Measurements from ENCODE around the gene SLPI. TPM values are rescaled to one million over a fixed set of nuclear protein-coding genes. Genes with fewer than 3 reads are reported as not detected.

SLPI gene
- total RNA-seq, 1 experiment from 2014 or later, result not detected

DNA sequence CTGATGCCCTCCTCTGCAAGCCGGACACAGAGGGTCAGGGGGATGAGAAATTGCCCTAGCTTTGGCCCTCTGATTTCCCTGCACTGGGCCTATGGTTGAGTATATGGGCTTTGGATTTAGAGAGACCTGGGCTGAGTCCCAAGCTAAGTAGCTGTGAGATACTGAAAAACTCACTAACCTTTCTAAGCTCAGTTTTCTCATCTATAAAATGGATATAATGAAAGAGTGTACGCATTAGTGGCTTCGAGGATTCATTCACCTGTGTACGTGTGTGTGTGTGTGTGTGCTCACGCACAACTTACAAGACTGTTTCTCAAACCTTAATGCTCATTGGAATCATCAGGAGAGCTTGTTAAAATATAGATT is 39.6 kb upstream of the SLPI start:
- Histone ChIP-seq H3K9ac (ENCODE audit: low read length) (no peak overlapping the region), H3K27ac (ENCODE audit: low read length) (no peak overlapping the region), H2AFZ (ENCODE audit: low read length) (no peak overlapping the region), H3K36me3 (ENCODE audit: insufficient read depth, low read length) (no peaks in the 10 kb centered on the region), H3K4me3 (ENCODE audit: low read length) (no peak overlapping the region), H3K79me2 (ENCODE audit: low read length) (no peaks in the 10 kb centered on the region), H4K20me1 (ENCODE audit: insufficient read depth, low read depth, low read length) (0 out of 2 replicates have a peak, but pooled peaks cover 4% of the 10 kb centered on the region), H3K4me1 (ENCODE audit: low read length) (no peaks in the 10 kb centered on the region), H3K9me2 (replicated peaks; ENCODE audit: insufficient read depth, low read length) (no peaks in the 10 kb centered on the region), H3K4me2 (ENCODE audit: low read depth, low read length, poor library complexity, severe bottlenecking) (no peak overlapping the region), H3K9me3 (ENCODE audit: low read length) (no peaks in the 10 kb centered on the region), H3K27me3 (ENCODE audit: low read length) (no peaks in the 10 kb centered on the region)
- no peak for DNase-seq

DNA sequence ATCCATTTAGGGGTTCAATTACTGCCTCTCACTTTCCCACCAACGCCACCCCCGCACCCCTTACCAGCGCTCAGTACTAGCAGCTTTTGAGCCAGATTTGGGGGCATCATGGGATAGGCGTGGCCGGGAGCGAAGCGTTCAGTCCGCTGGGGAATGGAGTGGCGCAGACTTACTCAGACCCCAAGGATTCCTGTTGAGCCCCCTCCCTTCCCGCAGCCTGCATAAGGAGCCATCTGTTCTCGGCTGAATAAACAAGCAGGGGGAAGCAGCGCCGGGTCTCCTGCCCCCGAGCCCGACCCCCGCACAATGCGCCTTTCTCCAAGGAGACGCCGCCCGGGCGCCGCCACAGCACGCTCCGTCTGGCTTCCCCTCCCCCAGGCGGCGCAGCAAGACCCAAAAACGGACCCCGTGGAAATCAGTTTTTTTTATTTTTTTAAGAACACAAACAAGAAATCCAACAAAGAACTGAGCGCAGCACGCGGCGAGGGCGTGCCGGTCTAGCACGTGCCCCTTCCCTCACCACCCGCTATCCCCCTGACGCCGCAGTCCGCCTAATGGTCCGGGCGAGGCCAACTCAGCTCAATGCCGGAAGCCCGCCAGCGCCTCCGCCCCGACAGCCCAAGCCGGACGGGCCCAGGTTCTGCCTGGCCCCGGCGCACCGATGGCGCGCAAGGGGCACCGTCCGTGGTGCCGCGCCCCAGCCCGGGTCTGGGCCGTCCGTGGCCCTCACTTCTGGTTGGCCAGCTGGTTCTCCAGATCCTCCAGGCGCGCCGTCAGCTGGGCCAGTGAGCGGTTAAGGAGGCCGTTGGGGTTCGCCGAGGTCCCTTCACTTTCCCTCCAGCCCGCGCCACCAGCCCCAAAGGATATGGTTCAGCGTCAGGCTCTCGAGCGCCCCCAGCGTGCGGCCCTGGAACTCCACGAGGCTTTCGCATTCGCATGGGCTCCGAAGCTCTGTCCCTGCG is 39.0 kb upstream of the SLPI start:
- no peaks in the 10 kb centered on the region for H3K27me3 ChIP-seq (ENCODE audit: low read length)
- no peak overlapping the region for H2AFZ ChIP-seq (ENCODE audit: low read length)
- H3K9me3 ChIP-seq (ENCODE audit: low read length), result no peaks in the 10 kb centered on the region
- H3K4me2 ChIP-seq (ENCODE audit: low read depth, low read length, poor library complexity, severe bottlenecking), result no peak overlapping the region
- no peaks in the 10 kb centered on the region for H3K79me2 ChIP-seq (ENCODE audit: low read length)
- 0 out of 2 replicates have a peak, but pooled peaks cover 4% of the 10 kb centered on the region for H4K20me1 ChIP-seq (ENCODE audit: insufficient read depth, low read depth, low read length)
- no peaks in the 10 kb centered on the region for H3K4me1 ChIP-seq (ENCODE audit: low read length)
- H3K9ac ChIP-seq (ENCODE audit: low read length), result no peak overlapping the region
- no peak overlapping the region for H3K27ac ChIP-seq (ENCODE audit: low read length)
- no peak overlapping the region for H3K4me3 ChIP-seq (ENCODE audit: low read length)
- H3K9me2 ChIP-seq (replicated peaks; ENCODE audit: insufficient read depth, low read length), result no peaks in the 10 kb centered on the region
- H3K36me3 ChIP-seq (ENCODE audit: insufficient read depth, low read length), result no peaks in the 10 kb centered on the region
- peak; percentile 76 for DNase-seq

DNA sequence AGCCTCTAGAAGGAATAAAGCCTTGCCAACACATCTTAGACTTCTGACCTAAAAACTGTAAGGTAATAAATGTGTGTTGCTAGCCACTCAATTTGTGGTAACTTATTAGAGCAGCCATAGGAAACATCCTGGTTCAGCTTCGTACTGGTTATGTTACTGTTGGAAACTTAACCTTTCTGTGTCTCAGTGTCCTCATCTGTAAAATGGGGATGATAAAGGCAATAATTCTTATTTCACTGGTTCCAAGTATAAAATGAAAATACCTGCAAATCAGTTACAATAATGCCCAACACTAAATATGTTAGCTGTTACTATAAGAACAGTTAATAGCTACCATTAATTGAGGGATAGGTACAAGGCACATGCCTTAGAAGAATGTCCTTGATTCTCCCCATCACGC is 38.0 kb upstream of the SLPI start:
- Histone ChIP-seq H3K4me2 (ENCODE audit: low read depth, low read length, poor library complexity, severe bottlenecking) (no peak overlapping the region), H3K4me3 (ENCODE audit: low read length) (no peak overlapping the region), H3K27ac (ENCODE audit: low read length) (no peak overlapping the region), H3K9me3 (ENCODE audit: low read length) (no peaks in the 10 kb centered on the region), H3K9me2 (replicated peaks; ENCODE audit: insufficient read depth, low read length) (no peaks in the 10 kb centered on the region), H2AFZ (ENCODE audit: low read length) (no peak overlapping the region), H3K9ac (ENCODE audit: low read length) (no peak overlapping the region), H3K36me3 (ENCODE audit: insufficient read depth, low read length) (no peaks in the 10 kb centered on the region), H3K4me1 (ENCODE audit: low read length) (peaks cover under 1% of the 10 kb centered on the region), H3K79me2 (ENCODE audit: low read length) (no peaks in the 10 kb centered on the region), H4K20me1 (ENCODE audit: insufficient read depth, low read depth, low read length) (0 out of 2 replicates have a peak, but pooled peaks cover 4% of the 10 kb centered on the region), H3K27me3 (ENCODE audit: low read length) (no peaks in the 10 kb centered on the region)
- DNase-seq, result no peak

DNA sequence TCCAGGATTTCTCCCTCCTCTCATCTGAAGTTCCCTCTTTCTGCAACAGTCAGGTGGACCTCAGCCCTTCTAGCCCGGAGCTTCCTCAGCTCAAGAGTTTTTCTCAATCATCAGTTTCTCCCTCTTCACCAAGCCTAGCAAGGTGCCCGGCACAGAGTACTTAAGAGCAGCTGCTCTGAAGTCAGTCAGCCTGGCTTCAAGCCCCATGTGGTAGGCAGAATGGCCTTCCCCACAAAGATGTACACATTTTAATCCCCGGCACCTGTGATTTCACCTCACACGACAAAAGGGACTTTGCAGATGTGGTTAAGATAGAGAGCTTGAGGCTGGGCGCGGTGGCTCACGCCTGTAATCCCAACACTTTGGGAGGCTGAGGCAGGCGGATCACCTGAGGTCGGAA is 37.2 kb upstream of the SLPI start:
- no peaks in the 10 kb centered on the region for H3K36me3 ChIP-seq (ENCODE audit: insufficient read depth, low read length)
- no peak overlapping the region for H3K4me3 ChIP-seq (ENCODE audit: low read length)
- H3K4me1 ChIP-seq (ENCODE audit: low read length), result peaks cover 4% of the 10 kb centered on the region
- H3K9ac ChIP-seq (ENCODE audit: low read length), result no peak overlapping the region
- no peak for DNase-seq
- H3K9me3 ChIP-seq (ENCODE audit: low read length), result no peaks in the 10 kb centered on the region
- H4K20me1 ChIP-seq (ENCODE audit: insufficient read depth, low read depth, low read length), result 0 out of 2 replicates have a peak, but pooled peaks cover 4% of the 10 kb centered on the region
- H3K9me2 ChIP-seq (replicated peaks; ENCODE audit: insufficient read depth, low read length), result no peaks in the 10 kb centered on the region
- no peak overlapping the region for H3K27ac ChIP-seq (ENCODE audit: low read length)
- no peaks in the 10 kb centered on the region for H3K79me2 ChIP-seq (ENCODE audit: low read length)
- no peak overlapping the region for H2AFZ ChIP-seq (ENCODE audit: low read length)
- no peak overlapping the region for H3K4me2 ChIP-seq (ENCODE audit: low read depth, low read length, poor library complexity, severe bottlenecking)
- H3K27me3 ChIP-seq (ENCODE audit: low read length), result no peaks in the 10 kb centered on the region

DNA sequence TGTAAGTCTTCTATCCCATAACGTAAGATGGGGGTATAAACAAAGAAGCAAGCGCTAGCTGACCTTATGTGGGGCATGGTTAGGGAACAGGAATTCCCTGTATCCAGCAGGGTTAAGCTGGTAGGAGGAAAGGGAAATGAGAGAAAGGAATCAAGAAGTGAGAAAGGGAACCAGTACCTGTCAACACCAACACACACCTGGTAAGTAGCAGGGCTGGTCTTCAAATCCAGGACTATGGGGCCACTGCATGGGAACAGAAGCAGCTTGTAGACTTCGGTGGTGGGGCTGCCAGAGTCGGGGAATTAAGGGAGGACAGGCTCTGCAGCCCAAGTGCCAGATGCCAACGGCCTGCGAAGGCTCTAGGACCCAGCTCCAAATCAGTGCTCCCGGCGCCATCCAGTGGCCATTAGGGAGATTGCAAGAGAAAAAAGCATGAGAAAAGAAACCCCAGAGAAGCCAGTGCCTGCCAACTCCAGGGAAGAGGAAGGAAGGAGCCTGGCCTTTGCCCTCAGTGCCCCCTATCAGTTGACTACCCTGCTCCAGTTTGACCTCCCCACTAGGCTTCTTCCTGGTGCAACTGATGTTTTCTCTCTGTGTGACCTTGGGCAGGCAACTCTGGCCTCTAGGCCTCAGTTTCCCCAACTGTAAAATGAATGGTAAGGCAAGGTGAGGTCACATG is 36.5 kb upstream of the SLPI start:
- DNase-seq, result peak; percentile 90
- Histone ChIP-seq H3K4me1 (ENCODE audit: low read length) (peaks cover 4% of the 10 kb centered on the region), H2AFZ (ENCODE audit: low read length) (no peak overlapping the region), H4K20me1 (ENCODE audit: insufficient read depth, low read depth, low read length) (0 out of 2 replicates have a peak, but pooled peaks cover 4% of the 10 kb centered on the region), H3K79me2 (ENCODE audit: low read length) (no peaks in the 10 kb centered on the region), H3K27ac (ENCODE audit: low read length) (no peak overlapping the region), H3K4me3 (ENCODE audit: low read length) (no peak overlapping the region), H3K4me2 (ENCODE audit: low read depth, low read length, poor library complexity, severe bottlenecking) (no peak overlapping the region), H3K27me3 (ENCODE audit: low read length) (no peaks in the 10 kb centered on the region), H3K36me3 (ENCODE audit: insufficient read depth, low read length) (no peaks in the 10 kb centered on the region), H3K9ac (ENCODE audit: low read length) (no peak overlapping the region), H3K9me2 (replicated peaks; ENCODE audit: insufficient read depth, low read length) (no peaks in the 10 kb centered on the region), H3K9me3 (ENCODE audit: low read length) (no peaks in the 10 kb centered on the region)

DNA sequence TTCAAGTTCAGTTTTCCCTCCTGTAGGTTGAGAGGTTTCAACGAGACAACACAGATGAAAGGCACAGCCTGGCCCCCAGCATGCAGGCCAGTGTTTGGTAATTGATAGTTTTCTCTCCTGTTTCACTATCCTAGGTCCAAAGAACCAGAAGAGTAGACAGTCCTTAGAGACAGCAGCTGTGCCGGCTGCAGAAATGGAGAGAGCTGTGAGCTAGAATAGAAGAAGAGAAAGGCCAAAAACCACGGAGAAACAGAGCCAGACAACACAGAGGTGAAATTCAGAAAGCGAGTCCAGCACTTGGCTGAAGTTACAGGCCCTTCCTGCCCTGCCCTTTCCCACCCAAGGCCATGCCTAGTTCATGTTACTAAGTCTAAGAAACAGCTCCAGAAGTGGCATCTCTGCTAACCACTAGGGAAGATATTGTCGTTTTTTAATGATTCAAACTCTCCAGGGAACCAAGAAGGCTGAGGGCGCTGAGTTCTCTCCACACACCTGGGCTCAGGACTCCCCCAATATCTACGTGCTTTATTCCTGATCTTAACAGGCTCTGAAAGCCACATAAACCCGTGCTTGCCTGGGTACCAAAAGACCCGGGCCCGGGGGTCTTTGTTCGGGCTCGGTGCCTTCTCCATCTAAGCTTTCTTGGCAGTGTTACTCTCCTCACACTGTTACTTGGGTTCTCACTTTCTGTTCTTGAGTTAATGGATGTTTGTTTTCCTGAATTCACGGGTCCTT is 35.7 kb upstream of the SLPI start:
- no peak for DNase-seq
- Histone ChIP-seq H3K9me2 (replicated peaks; ENCODE audit: insufficient read depth, low read length) (no peaks in the 10 kb centered on the region), H3K36me3 (ENCODE audit: insufficient read depth, low read length) (no peaks in the 10 kb centered on the region), H3K27ac (ENCODE audit: low read length) (no peak overlapping the region), H2AFZ (ENCODE audit: low read length) (no peak overlapping the region), H3K79me2 (ENCODE audit: low read length) (no peaks in the 10 kb centered on the region), H4K20me1 (ENCODE audit: insufficient read depth, low read depth, low read length) (0 out of 2 replicates have a peak, but pooled peaks cover 4% of the 10 kb centered on the region), H3K4me2 (ENCODE audit: low read depth, low read length, poor library complexity, severe bottlenecking) (no peak overlapping the region), H3K9ac (ENCODE audit: low read length) (no peak overlapping the region), H3K4me3 (ENCODE audit: low read length) (no peak overlapping the region), H3K4me1 (ENCODE audit: low read length) (peaks cover 4% of the 10 kb centered on the region), H3K9me3 (ENCODE audit: low read length) (no peaks in the 10 kb centered on the region), H3K27me3 (ENCODE audit: low read length) (no peaks in the 10 kb centered on the region)

DNA sequence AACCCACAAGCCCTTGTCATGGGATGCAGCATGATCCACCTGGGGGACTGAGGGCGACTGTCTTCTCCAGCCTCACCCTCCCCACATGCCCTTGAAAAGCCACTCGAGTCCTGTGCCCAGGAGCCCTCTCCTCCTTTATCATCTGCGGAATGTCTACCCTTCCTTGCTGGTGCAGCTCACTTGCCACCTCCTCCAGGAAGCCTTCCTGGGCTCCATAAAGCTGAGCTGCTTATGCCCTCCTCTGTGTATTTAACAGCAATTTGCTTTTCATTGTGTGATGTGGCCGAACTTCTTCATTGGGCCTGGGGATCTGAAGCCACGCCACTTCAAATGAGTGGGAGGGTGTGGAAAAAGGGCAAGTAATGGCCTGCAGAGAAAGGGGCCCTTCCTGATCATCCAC is 34.5 kb upstream of the SLPI start:
- H3K9ac ChIP-seq (ENCODE audit: low read length), result no peak overlapping the region
- no peak overlapping the region for H3K4me2 ChIP-seq (ENCODE audit: low read depth, low read length, poor library complexity, severe bottlenecking)
- no peaks in the 10 kb centered on the region for H3K79me2 ChIP-seq (ENCODE audit: low read length)
- H3K4me1 ChIP-seq (ENCODE audit: low read length), result peaks cover 4% of the 10 kb centered on the region
- no peaks in the 10 kb centered on the region for H3K36me3 ChIP-seq (ENCODE audit: insufficient read depth, low read length)
- no peak overlapping the region for H3K4me3 ChIP-seq (ENCODE audit: low read length)
- DNase-seq, result no peak
- H3K27me3 ChIP-seq (ENCODE audit: low read length), result no peaks in the 10 kb centered on the region
- H2AFZ ChIP-seq (ENCODE audit: low read length), result no peak overlapping the region
- H3K9me2 ChIP-seq (replicated peaks; ENCODE audit: insufficient read depth, low read length), result no peaks in the 10 kb centered on the region
- H4K20me1 ChIP-seq (ENCODE audit: insufficient read depth, low read depth, low read length), result 0 out of 2 replicates have a peak, but pooled peaks cover 4% of the 10 kb centered on the region
- H3K27ac ChIP-seq (ENCODE audit: low read length), result no peak overlapping the region
- H3K9me3 ChIP-seq (ENCODE audit: low read length), result no peaks in the 10 kb centered on the region

DNA sequence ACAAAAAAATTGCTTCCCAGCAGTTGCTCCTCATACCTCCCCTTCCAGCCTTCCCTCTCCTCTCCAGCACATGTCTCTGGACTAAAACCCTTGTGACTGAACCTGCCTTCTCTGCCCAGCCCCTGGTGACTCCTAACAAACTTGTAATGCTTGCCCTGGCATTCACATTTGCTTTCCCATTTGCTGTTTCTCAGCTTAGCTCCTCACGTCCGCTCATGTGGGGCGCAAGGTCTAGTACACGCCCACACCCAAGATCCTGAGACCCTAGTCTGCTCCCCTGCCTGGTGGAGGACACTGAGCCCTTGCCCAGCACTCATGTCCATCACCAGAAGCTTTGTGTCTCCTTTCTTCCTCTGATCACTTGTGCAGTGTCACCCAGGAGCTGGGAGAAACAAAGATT is 34.0 kb upstream of the SLPI start:
- H3K9me2 ChIP-seq (replicated peaks; ENCODE audit: insufficient read depth, low read length), result no peaks in the 10 kb centered on the region
- H3K27me3 ChIP-seq (ENCODE audit: low read length), result no peaks in the 10 kb centered on the region
- H3K4me2 ChIP-seq (ENCODE audit: low read depth, low read length, poor library complexity, severe bottlenecking), result no peak overlapping the region
- H3K36me3 ChIP-seq (ENCODE audit: insufficient read depth, low read length), result no peaks in the 10 kb centered on the region
- no peak overlapping the region for H3K9ac ChIP-seq (ENCODE audit: low read length)
- no peak overlapping the region for H3K27ac ChIP-seq (ENCODE audit: low read length)
- no peaks in the 10 kb centered on the region for H3K9me3 ChIP-seq (ENCODE audit: low read length)
- H3K4me3 ChIP-seq (ENCODE audit: low read length), result no peak overlapping the region
- no peak for DNase-seq
- no peaks in the 10 kb centered on the region for H3K79me2 ChIP-seq (ENCODE audit: low read length)
- no peak overlapping the region for H2AFZ ChIP-seq (ENCODE audit: low read length)
- H3K4me1 ChIP-seq (ENCODE audit: low read length), result peaks cover 4% of the 10 kb centered on the region
- 0 out of 2 replicates have a peak, but pooled peaks cover 4% of the 10 kb centered on the region for H4K20me1 ChIP-seq (ENCODE audit: insufficient read depth, low read depth, low read length)

Data from Karpas-422 (cell line).